DOHH2 (cell line): ENCODE measurements around the gene EYA4.

Experiments
- CTCF ChIP-seq: fragments of 200-600 bp; sonication (generic); IDR thresholded peaks from one replicate; pipeline ENCODE4 v1.5.1; 2014; ENCODE audit warnings: antibody characterized with exemption, mild to moderate bottlenecking, low read depth, low read length; ENCODE audit not compliant: poor library complexity, severe bottlenecking
- EZH2phosphoT487 ChIP-seq: fragments of 200-600 bp; sonication (generic); IDR thresholded peaks from 2 replicates; pipeline ENCODE4 v1.6.1; 2017; ENCODE audit warnings: borderline replicate concordance, mild to moderate bottlenecking, antibody characterized with exemption, low read length, moderate library complexity, mixed read lengths

DNA sequence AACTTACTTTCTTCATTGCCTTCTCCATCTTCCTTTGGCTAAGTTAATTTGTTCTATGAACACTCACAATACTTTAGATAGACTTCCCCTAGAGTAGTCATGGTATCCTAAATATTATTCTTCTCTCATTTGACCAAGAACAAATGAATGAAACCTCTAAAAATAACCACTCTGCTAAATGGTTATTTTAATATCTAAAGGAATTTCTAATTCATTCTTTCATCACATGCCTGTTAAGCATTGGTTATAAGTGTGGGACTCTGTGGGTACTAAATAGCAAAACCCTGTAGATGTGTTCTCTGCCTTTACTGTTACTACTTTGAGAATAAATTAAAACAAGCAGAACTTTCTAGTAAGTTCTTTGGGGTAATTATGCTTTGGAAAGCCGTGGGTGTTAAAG is 138.9 kb downstream of the EYA4 start:
- no peak for TF ChIP-seq CTCF
- TF ChIP-seq EZH2phosphoT487 = no peak
